ENCODE measurements around the gene PTGIR.

The PTGIR gene

GRCh38 chr19:46614114-46614722, 10.7 kb downstream of the PTGIR start:
- Mint-ChIP-seq H3K27me3 (no peaks in the 10 kb centered on the region), H3K4me3 (no peak overlapping the region)

GRCh38 chr19:46613525-46613924, 11.4 kb downstream of the PTGIR start:
- H3K36me3 Mint-ChIP-seq (ENCODE audit: low read depth): peaks cover 34% of the 10 kb centered on the region
- DNase-seq (no peak), ATAC-seq (no peak)
- H3K9me3 Mint-ChIP-seq: no peaks in the 10 kb centered on the region
- H3K27ac Mint-ChIP-seq: no peak overlapping the region
- H3K4me3 Mint-ChIP-seq: no peak overlapping the region
- H3K27me3 Mint-ChIP-seq: no peaks in the 10 kb centered on the region
- H3K4me1 Mint-ChIP-seq: peaks cover 92% of the 10 kb centered on the region

More at GRCh38 chr19:46614114-46614722, 10.7 kb downstream of the PTGIR start:
- H3K36me3 Mint-ChIP-seq (ENCODE audit: low read depth): peaks cover 30% of the 10 kb centered on the region
- H3K9me3 Mint-ChIP-seq: no peaks in the 10 kb centered on the region
- DNase-seq (peak; percentile 91), ATAC-seq (peak; percentile 26)
- peaks cover 93% of the 10 kb centered on the region for H3K4me1 Mint-ChIP-seq
- peak overlapping the region; percentile 78 for H3K27ac Mint-ChIP-seq

DNA sequence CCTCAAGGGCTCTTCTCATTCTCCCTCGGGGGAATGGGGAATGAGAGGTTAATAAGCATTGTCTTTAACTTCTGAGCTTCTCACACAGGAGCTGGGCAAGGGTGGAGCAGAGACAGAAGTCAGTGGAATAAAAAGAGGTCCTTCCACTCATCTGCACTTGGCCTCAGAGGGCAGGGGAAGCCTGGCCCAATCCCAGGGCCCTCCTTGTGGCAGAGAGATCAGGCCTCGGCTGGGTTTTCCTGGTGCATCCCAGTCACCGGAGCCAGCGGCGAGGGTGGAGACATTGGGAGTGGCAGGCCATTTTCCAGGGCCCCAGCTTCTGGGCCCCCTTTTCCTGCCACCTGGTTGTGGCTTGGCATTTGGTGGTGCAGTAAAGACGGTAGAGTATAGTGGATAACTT, 13.1 kb downstream of the PTGIR start:
- Mint-ChIP-seq H3K27me3 (no peaks in the 10 kb centered on the region), H3K4me3 (peak overlapping the region; percentile 64)

DNA sequence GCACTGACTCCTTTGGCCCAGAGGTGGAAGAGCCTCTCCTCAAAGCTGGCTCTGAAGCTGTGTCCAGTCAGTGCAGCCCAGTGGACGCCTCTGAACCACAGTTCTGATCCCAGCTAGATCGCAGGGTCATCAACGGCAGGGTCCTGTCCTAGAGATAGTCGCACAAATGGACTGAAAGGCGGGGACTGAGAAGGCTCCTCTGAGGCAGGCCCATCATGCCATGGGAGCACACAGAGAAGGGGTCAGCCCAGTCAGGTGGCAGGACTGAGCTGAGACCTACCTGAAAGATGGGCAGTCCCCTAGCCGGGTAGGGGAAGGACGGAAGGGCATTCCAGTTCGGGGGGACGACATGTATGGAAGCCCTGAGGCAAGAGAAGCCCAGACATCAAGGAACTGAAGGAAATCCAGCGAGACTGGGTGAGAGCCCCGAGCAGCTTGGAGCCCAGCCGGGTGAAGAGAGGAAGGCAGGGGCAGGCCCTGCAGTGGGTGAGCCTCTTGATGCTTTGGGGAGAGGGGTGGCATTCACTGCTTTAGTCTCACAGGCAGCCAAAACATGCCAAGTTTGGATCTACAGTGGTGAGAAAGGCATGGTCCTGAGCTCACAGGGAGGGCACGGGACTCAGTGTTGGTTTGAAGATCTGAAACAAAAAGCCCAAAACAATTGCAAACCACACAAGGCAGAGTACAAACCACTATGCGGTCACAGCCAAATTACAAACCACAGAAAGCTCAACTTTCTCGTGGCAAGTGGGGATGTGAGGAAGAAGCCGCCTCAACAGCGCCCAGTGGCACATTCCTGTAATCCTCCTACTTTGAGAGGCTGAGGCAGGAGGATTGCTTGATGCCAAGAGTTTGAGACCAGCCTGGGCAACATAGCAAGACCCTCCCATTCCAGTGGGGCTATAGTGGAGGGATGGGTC, 13.8 kb downstream of the PTGIR start:
- peak overlapping the region; percentile 93 for H3K27ac Mint-ChIP-seq
- peak overlapping the region; percentile 64 for H3K4me3 Mint-ChIP-seq
- H3K27me3 Mint-ChIP-seq: no peaks in the 10 kb centered on the region
- H3K9me3 Mint-ChIP-seq: no peaks in the 10 kb centered on the region
- ATAC-seq (peak; percentile 35), DNase-seq (no peak)
- H3K36me3 Mint-ChIP-seq (ENCODE audit: low read depth): peaks cover 48% of the 10 kb centered on the region
- peaks cover 78% of the 10 kb centered on the region for H3K4me1 Mint-ChIP-seq

More for the DNA sequence above, 13.1 kb downstream of the PTGIR start:
- ATAC-seq (peak; percentile 2), DNase-seq (no peak)
- Mint-ChIP-seq H3K9me3 (no peaks in the 10 kb centered on the region), H3K27ac (peak overlapping the region; percentile 93), H3K36me3 (ENCODE audit: low read depth) (peaks cover 45% of the 10 kb centered on the region), H3K4me1 (peaks cover 80% of the 10 kb centered on the region)

- Mint-ChIP-seq H3K27ac (peak overlapping the region; percentile 93), H3K4me1 (peaks cover 74% of the 10 kb centered on the region), H3K36me3 (ENCODE audit: low read depth) (peaks cover 53% of the 10 kb centered on the region), H3K27me3 (no peaks in the 10 kb centered on the region), H3K4me3 (no peak overlapping the region), H3K9me3 (no peaks in the 10 kb centered on the region)
- ATAC-seq (no peak), DNase-seq (no peak)
Measured at GRCh38 chr19:46610413-46610775, 14.5 kb downstream of the PTGIR start.

DNA sequence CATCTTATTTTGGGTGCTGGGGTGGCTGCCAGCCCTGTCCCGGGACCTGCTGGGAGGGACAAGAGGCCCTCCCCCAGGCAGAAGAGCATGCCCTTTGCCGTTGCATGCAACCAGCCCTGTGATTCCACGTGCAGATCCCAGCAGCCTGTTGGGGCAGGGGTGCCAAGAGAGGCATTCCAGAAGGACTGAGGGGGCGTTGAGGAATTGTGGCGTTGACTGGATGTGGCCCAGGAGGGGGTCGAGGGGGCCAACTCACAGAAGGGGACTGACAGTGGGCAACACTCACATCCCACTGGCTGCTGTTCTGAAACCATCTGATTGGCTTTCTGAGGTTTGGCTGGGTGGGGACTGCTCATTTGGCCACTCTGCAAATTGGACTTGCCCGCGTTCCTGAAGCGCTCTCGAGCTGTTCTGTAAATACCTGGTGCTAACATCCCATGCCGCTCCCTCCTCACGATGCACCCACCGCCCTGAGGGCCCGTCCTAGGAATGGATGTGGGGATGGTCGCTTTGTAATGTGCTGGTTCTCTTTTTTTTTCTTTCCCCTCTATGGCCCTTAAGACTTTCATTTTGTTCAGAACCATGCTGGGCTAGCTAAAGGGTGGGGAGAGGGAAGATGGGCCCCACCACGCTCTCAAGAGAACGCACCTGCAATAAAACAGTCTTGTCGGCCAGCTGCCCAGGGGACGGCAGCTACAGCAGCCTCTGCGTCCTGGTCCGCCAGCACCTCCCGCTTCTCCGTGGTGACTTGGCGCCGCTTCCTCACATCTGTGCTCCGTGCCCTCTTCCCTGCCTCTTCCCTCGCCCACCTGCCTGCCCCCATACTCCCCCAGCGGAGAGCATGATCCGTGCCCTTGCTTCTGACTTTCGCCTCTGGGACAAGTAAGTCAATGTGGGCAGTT, 15.1 kb downstream of the PTGIR start:
- DNase-seq (no peak), ATAC-seq (no peak)
- Mint-ChIP-seq H3K9me3 (no peaks in the 10 kb centered on the region), H3K4me1 (peaks cover 68% of the 10 kb centered on the region), H3K4me3 (no peak overlapping the region), H3K36me3 (ENCODE audit: low read depth) (peaks cover 58% of the 10 kb centered on the region), H3K27ac (peak overlapping the region; percentile 53), H3K27me3 (no peaks in the 10 kb centered on the region)

- ATAC-seq: no peak
- Mint-ChIP-seq H3K27ac (no peak overlapping the region), H3K4me3 (no peak overlapping the region), H3K9me3 (no peaks in the 10 kb centered on the region), H3K36me3 (ENCODE audit: low read depth) (peaks cover 58% of the 10 kb centered on the region), H3K4me1 (peaks cover 64% of the 10 kb centered on the region), H3K27me3 (no peaks in the 10 kb centered on the region)
- DNase-seq: no peak
Measured at GRCh38 chr19:46608581-46609345, 16.1 kb downstream of the PTGIR start.

DNA sequence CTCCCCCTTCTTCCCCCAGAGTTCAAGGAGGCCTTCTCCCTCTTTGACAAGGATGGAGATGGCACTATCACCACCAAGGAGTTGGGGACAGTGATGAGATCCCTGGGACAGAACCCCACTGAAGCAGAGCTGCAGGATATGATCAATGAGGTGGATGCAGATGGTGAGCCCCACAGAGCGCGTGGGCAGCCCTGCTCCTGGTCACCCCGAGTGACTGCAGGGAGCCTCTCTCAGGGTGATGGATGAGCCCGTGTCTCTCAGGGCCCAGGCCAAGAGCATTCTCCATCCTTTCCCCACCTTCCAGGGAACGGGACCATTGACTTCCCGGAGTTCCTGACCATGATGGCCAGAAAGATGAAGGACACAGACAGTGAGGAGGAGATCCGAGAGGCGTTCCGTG, 16.7 kb downstream of the PTGIR start:
- Mint-ChIP-seq H3K9me3 (no peaks in the 10 kb centered on the region), H3K4me1 (peaks cover 66% of the 10 kb centered on the region), H3K27me3 (no peaks in the 10 kb centered on the region), H3K36me3 (ENCODE audit: low read depth) (peaks cover 63% of the 10 kb centered on the region), H3K4me3 (no peak overlapping the region), H3K27ac (peak overlapping the region; percentile 47)
- ATAC-seq: no peak
- no peak for DNase-seq

- Mint-ChIP-seq H3K9me3 (no peaks in the 10 kb centered on the region), H3K27ac (no peak overlapping the region), H3K4me3 (no peak overlapping the region), H3K27me3 (no peaks in the 10 kb centered on the region), H3K4me1 (peaks cover 67% of the 10 kb centered on the region), H3K36me3 (ENCODE audit: low read depth) (peaks cover 63% of the 10 kb centered on the region)
- ATAC-seq (no peak), DNase-seq (no peak)
Measured at GRCh38 chr19:46607448-46607841, 17.4 kb downstream of the PTGIR start.

GRCh38 chr19:46606681-46607447, 18.0 kb downstream of the PTGIR start:
- DNase-seq (no peak), ATAC-seq (no peak)
- peaks cover 69% of the 10 kb centered on the region for H3K36me3 Mint-ChIP-seq (ENCODE audit: low read depth)
- no peaks in the 10 kb centered on the region for H3K27me3 Mint-ChIP-seq
- H3K4me3 Mint-ChIP-seq: no peak overlapping the region
- no peaks in the 10 kb centered on the region for H3K9me3 Mint-ChIP-seq
- H3K4me1 Mint-ChIP-seq: peaks cover 63% of the 10 kb centered on the region
- no peak overlapping the region for H3K27ac Mint-ChIP-seq

- no peaks in the 10 kb centered on the region for H3K27me3 Mint-ChIP-seq
- no peaks in the 10 kb centered on the region for H3K9me3 Mint-ChIP-seq
- H3K4me3 Mint-ChIP-seq: peak overlapping the region; percentile 11
- DNase-seq (no peak), ATAC-seq (no peak)
- H3K4me1 Mint-ChIP-seq: peaks cover 55% of the 10 kb centered on the region
- H3K27ac Mint-ChIP-seq: peak overlapping the region; percentile 60
- peaks cover 65% of the 10 kb centered on the region for H3K36me3 Mint-ChIP-seq (ENCODE audit: low read depth)
Measured at GRCh38 chr19:46606019-46606418, 18.9 kb downstream of the PTGIR start.

GRCh38 chr19:46605356-46605821, 19.5 kb downstream of the PTGIR start:
- Mint-ChIP-seq H3K9me3 (no peaks in the 10 kb centered on the region), H3K27me3 (no peaks in the 10 kb centered on the region), H3K4me1 (peaks cover 52% of the 10 kb centered on the region), H3K36me3 (ENCODE audit: low read depth) (peaks cover 60% of the 10 kb centered on the region), H3K27ac (peak overlapping the region; percentile 60), H3K4me3 (peak overlapping the region; percentile 11)
- DNase-seq (no peak), ATAC-seq (no peak)

GRCh38 chr19:46604781-46605355, 20.0 kb downstream of the PTGIR start:
- no peaks in the 10 kb centered on the region for H3K9me3 Mint-ChIP-seq
- H3K36me3 Mint-ChIP-seq (ENCODE audit: low read depth): peaks cover 56% of the 10 kb centered on the region
- peaks cover 52% of the 10 kb centered on the region for H3K4me1 Mint-ChIP-seq
- DNase-seq (no peak), ATAC-seq (no peak)
- H3K27me3 Mint-ChIP-seq: no peaks in the 10 kb centered on the region
- no peak overlapping the region for H3K27ac Mint-ChIP-seq
- H3K4me3 Mint-ChIP-seq: no peak overlapping the region

All from activated naive CD8-positive, alpha-beta T cell treated with anti-CD3 and anti-CD28 coated beads, Interleukin-2, amount 50 U/mL, for 24 hours (primary cell).